GM12878 (cell line): ENCODE measurements around the gene RAB12. TPM values are rescaled to one million over a fixed set of nuclear protein-coding genes. Genes with fewer than 3 reads are reported as not detected.
A peak's percentile ranks its signal among the peaks of the same experiment; 100 is the strongest.

Experiments used
- ASH2L ChIP-seq: fragments of 300-600, 200-600 bp; sonication (generic); IDR thresholded peaks from 2 replicates; pipeline ENCODE4 v1.6.1; 2017; ENCODE audit warnings: low read depth, mild to moderate bottlenecking, borderline replicate concordance
- ATF3 ChIP-seq: IDR thresholded peaks from 2 replicates; pipeline ENCODE4 v1.6.1; 2011; ENCODE audit warnings: low read depth, mild to moderate bottlenecking, low read length, moderate library complexity, borderline replicate concordance; ENCODE audit errors: extremely low read depth
- BHLHE40 ChIP-seq, 2 experiments: fragments of 450-650 bp in 1 of 2; IDR thresholded peaks; 2 replicates each; pipeline ENCODE4 v1.6.1; 2011 to 2017; ENCODE audit warnings: low read depth in 2 of 2, borderline replicate concordance in 1 of 2, improper control_type of control experiment in 1 of 2, low read length in 1 of 2, mild to moderate bottlenecking in 1 of 2
- CHD2 ChIP-seq: IDR thresholded peaks from 2 replicates; pipeline ENCODE4 v1.6.1; 2011; ENCODE audit warnings: low read depth, low read length, improper control_type of control experiment, borderline replicate concordance
- EGR1 ChIP-seq, 2 experiments: IDR thresholded peaks; 1 replicate in 1 of 2; 2 replicates in 1 of 2; pipeline ENCODE4 v1.6.1; 2011 to 2012; ENCODE audit warnings: low read depth in 2 of 2, low read length in 2 of 2, borderline replicate concordance in 1 of 2, mild to moderate bottlenecking in 1 of 2, moderate library complexity in 1 of 2
- EZH2 ChIP-seq: IDR thresholded peaks from 2 replicates; pipeline ENCODE4 v1.6.1; 2012; ENCODE audit warnings: low read depth, mild to moderate bottlenecking, control low read depth, inconsistent platforms, low read length, borderline replicate concordance; ENCODE audit not compliant: control insufficient read depth
- GABPA ChIP-seq: IDR thresholded peaks from 2 replicates; pipeline ENCODE4 v1.6.1; 2014; ENCODE audit warnings: antibody characterized with exemption, low read depth, mild to moderate bottlenecking, inconsistent platforms
- HCFC1 ChIP-seq: fragments of 150-350 bp; IDR thresholded peaks from 2 replicates; pipeline ENCODE4 v1.6.1; 2014; ENCODE audit warnings: low read length
- IKZF1 ChIP-seq: fragments of 450-650 bp; conservative IDR thresholded peaks from 2 replicates; pipeline ENCODE4 v1.6.1; 2017; ENCODE audit warnings: antibody characterized with exemption, mild to moderate bottlenecking
- IRF5 ChIP-seq: fragments of 450-650 bp; IDR thresholded peaks from 2 replicates; pipeline ENCODE4 v1.6.1; 2017; ENCODE audit warnings: borderline replicate concordance
- MXI1 ChIP-seq: fragments of 150-350 bp; IDR thresholded peaks from 2 replicates; pipeline ENCODE4 v1.6.1; 2011; ENCODE audit warnings: low read depth, mild to moderate bottlenecking, inconsistent platforms, low read length, improper control_type of control experiment
- NBN ChIP-seq: fragments of 450-650 bp; IDR thresholded peaks from 2 replicates; pipeline ENCODE4 v1.6.1; 2016
- NR2C2 ChIP-seq: IDR thresholded peaks from 2 replicates; pipeline ENCODE4 v1.6.1; 2011; ENCODE audit warnings: borderline replicate concordance, low read depth; ENCODE audit not compliant: control insufficient read depth, insufficient read length
- POLR2A ChIP-seq: IDR thresholded peaks from 2 replicates; pipeline ENCODE4 v1.6.1; 2011; ENCODE audit warnings: low read depth, mild to moderate bottlenecking, low read length
- SKIL ChIP-seq: fragments of 450-650 bp; IDR thresholded peaks from 2 replicates; pipeline ENCODE4 v1.6.1; 2017; ENCODE audit warnings: mild to moderate bottlenecking, low read depth, inconsistent platforms; ENCODE audit not compliant: poor library complexity, severe bottlenecking
- YBX1 ChIP-seq: fragments of 450-650 bp; IDR thresholded peaks from 2 replicates; pipeline ENCODE4 v1.6.1; 2016; ENCODE audit warnings: antibody characterized with exemption
- ZBED1 ChIP-seq: IDR thresholded peaks from 2 replicates; pipeline ENCODE4 v1.6.1; 2016; ENCODE audit warnings: borderline replicate concordance
- ZNF622 ChIP-seq: fragments of 450-650 bp; IDR thresholded peaks from 2 replicates; pipeline ENCODE4 v1.6.1; 2017; ENCODE audit warnings: mild to moderate bottlenecking, inconsistent platforms
- ZZZ3 ChIP-seq: IDR thresholded peaks from 2 replicates; pipeline ENCODE4 v1.6.1; 2011; ENCODE audit warnings: low read depth; ENCODE audit not compliant: control insufficient read depth, insufficient read length
- polyA plus RNA-seq, 11 experiments: library from polyadenylated mRNA; depleted of rRNA in 4 of 11; unstranded in 6 of 11; stranded (reverse) in 5 of 11; fragments of >200 nt; fragmentation: Nextera tagmentation in 4 of 11; fragmentation: Illumina TruSeq in 1 of 11; extraction: Ambion mirVana in 4 of 11; extraction: Trizol in 1 of 11; gene quantifications; 1 replicate in 1 of 11; 2 replicates in 10 of 11; pipeline versions ENCODE4 v1.2.1 to v1.2.3, GENCODE V29; 2011 to 2016; ENCODE audit warnings: inconsistent platforms in 2 of 11, missing spikeins in 2 of 11, low read depth in 1 of 11
- total RNA-seq, 4 experiments: library from RNA; depleted of rRNA in 3 of 4; stranded (reverse); fragments of >200 nt in 3 of 4; fragmentation: Illumina TruSeq in 1 of 4; extraction: Trizol in 1 of 4; gene quantifications; 2 replicates each; pipeline versions ENCODE4 v1.2.1 to v1.2.3, GENCODE V29; 2013 to 2021
- TF ChIP-seq, protein P1 (sequence below): fragments of 450-650 bp; formaldehyde crosslinking; IDR thresholded peaks from 2 replicates; pipeline ENCODE4 v1.5.0; 2022; ENCODE audit warnings: mild to moderate bottlenecking, missing genetic modification characterization

The RAB12 gene
- total and polyA plus RNA-seq, 10 of the 15 experiments (the other 5 are each of a cell fraction or from before 2014, with no cell fraction given) = 0.71 to 29.8 (median 14.0) TPM

GRCh38 chr18:8601277-8602032 is 7.8 kb upstream of the RAB12 start (continued):
- TF ChIP-seq IRF5 = no peak
- peak; percentile 60; the same call in 1 of the 2 replicates for TF ChIP-seq ZBED1
- no peak for TF ChIP-seq ZNF622
- TF ChIP-seq HCFC1 = no peak
- no peak for TF ChIP-seq ASH2L
- TF ChIP-seq MXI1 = 0 out of 2 replicates have a peak, but pooled peaks have one; percentile 19
- TF ChIP-seq NR2C2 = no peak
- no peak for TF ChIP-seq EGR1 (IDR thresholded peaks at IDR 0.05; ENCODE audit: borderline replicate concordance in 1 of 2, low read depth in 2 of 2, low read length in 2 of 2)
- no peak for TF ChIP-seq POLR2A
- TF ChIP-seq YBX1 = no peak
- no peak for TF ChIP-seq ATF3
- no peak for TF ChIP-seq ZZZ3
- no peak for TF ChIP-seq EZH2
- TF ChIP-seq NBN = peak; percentile 68; the same call in 1 of the 2 replicates
- TF ChIP-seq IKZF1 = peak; percentile 90
- TF ChIP-seq, protein P1, sequence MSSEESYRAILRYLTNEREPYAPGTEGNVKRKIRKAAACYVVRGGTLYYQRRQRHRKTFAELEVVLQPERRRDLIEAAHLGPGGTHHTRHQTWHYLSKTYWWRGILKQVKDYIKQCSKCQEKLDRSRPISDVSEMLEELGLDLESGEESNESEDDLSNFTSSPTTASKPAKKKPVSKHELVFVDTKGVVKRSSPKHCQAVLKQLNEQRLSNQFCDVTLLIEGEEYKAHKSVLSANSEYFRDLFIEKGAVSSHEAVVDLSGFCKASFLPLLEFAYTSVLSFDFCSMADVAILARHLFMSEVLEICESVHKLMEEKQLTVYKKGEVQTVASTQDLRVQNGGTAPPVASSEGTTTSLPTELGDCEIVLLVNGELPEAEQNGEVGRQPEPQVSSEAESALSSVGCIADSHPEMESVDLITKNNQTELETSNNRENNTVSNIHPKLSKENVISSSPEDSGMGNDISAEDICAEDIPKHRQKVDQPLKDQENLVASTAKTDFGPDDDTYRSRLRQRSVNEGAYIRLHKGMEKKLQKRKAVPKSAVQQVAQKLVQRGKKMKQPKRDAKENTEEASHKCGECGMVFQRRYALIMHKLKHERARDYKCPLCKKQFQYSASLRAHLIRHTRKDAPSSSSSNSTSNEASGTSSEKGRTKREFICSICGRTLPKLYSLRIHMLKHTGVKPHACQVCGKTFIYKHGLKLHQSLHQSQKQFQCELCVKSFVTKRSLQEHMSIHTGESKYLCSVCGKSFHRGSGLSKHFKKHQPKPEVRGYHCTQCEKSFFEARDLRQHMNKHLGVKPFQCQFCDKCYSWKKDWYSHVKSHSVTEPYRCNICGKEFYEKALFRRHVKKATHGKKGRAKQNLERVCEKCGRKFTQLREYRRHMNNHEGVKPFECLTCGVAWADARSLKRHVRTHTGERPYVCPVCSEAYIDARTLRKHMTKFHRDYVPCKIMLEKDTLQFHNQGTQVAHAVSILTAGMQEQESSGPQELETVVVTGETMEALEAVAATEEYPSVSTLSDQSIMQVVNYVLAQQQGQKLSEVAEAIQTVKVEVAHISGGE = no peak
- peak; percentile 37 to 66; a peak in 3 of 4 replicates for TF ChIP-seq BHLHE40 (IDR thresholded peaks at IDR 0.05; ENCODE audit: borderline replicate concordance in 1 of 2, low read depth in 2 of 2, low read length in 1 of 2)
- TF ChIP-seq CHD2 = peak; percentile 75; the same call in 1 of the 2 replicates
- peak; percentile 43; the same call in 1 of the 2 replicates for TF ChIP-seq GABPA
- peak; percentile 89 for TF ChIP-seq SKIL
